RWPE2 (cell line): Measurements from ENCODE around the gene LHFPL2.

Experiments
- ATAC-seq: fragments of 200-7000 bp; cut with Tn5 transposase; 3 replicates; pipeline ENCODE4 v1.9.1; 2021; ENCODE audit warnings: low read depth
- DNase-seq: peaks from one replicate; pipeline ENCODE4 v3.0.0-alpha.2; 2020; ENCODE audit warnings: low spot score
- H3K27ac ChIP-seq: fragments of 450-650 bp; 2 replicates; pipeline ENCODE4 v1.5.1; 2017; ENCODE audit warnings: mild to moderate bottlenecking; ENCODE audit not compliant: poor library complexity, severe bottlenecking
- H3K27me3 ChIP-seq: fragments of 250-450 bp; sonication (Bioruptor Pico); 2 replicates; pipeline ENCODE4 v1.5.1; 2021; ENCODE audit warnings: mild to moderate bottlenecking, moderate library complexity; ENCODE audit not compliant: insufficient read depth, poor library complexity, severe bottlenecking
- H3K36me3 ChIP-seq: fragments of 250-450 bp; sonication (Bioruptor Pico); 2 replicates; pipeline ENCODE4 v1.5.1; 2020; ENCODE audit warnings: low read depth, mild to moderate bottlenecking, moderate library complexity
- H3K4me1 ChIP-seq: fragments of 250-450 bp; sonication (Bioruptor Pico); 2 replicates; pipeline ENCODE4 v1.5.1; 2021; ENCODE audit warnings: mild to moderate bottlenecking, moderate library complexity; ENCODE audit not compliant: insufficient read depth, poor library complexity, severe bottlenecking
- H3K4me3 ChIP-seq: fragments of 250-450 bp; sonication (Bioruptor Pico); 2 replicates; pipeline ENCODE4 v1.5.1; 2021; ENCODE audit warnings: mild to moderate bottlenecking, moderate library complexity; ENCODE audit not compliant: severe bottlenecking
- H3K9me3 ChIP-seq: fragments of 250-450 bp; sonication (Bioruptor Pico); 2 replicates; pipeline ENCODE4 v1.5.1; 2021; ENCODE audit warnings: mild to moderate bottlenecking, moderate library complexity; ENCODE audit not compliant: severe bottlenecking
- CTCF ChIP-seq: fragments of 450-650 bp; IDR thresholded peaks from one replicate; pipeline ENCODE4 v1.5.1; 2017; ENCODE audit warnings: mild to moderate bottlenecking, moderate library complexity; ENCODE audit not compliant: poor library complexity, severe bottlenecking

The LHFPL2 gene

GRCh38 chr5:78659714-78660113 is 11.1 kb upstream of the LHFPL2 start:
- no peak for ATAC-seq

GRCh38 chr5:78659114-78659513 is 10.5 kb upstream of the LHFPL2 start:
- Histone ChIP-seq H3K36me3 (no peaks in the 10 kb centered on the region), H3K27ac (no peak overlapping the region), H3K4me3 (no peak overlapping the region), H3K9me3 (no peaks in the 10 kb centered on the region), H3K4me1 (no peaks in the 10 kb centered on the region), H3K27me3 (no peaks in the 10 kb centered on the region)
- DNase-seq (no peak), ATAC-seq (no peak)
- TF ChIP-seq CTCF, result no peak

More at GRCh38 chr5:78659714-78660113, 11.1 kb upstream of the LHFPL2 start:
- no peak for TF ChIP-seq CTCF
- Histone ChIP-seq H3K4me1 (no peaks in the 10 kb centered on the region), H3K36me3 (no peaks in the 10 kb centered on the region), H3K4me3 (no peak overlapping the region), H3K27ac (no peak overlapping the region), H3K9me3 (no peaks in the 10 kb centered on the region), H3K27me3 (no peaks in the 10 kb centered on the region)
- DNase-seq, result no peak

GRCh38 chr5:78657201-78657600 is 8.6 kb upstream of the LHFPL2 start:
- H3K4me1 ChIP-seq, result no peaks in the 10 kb centered on the region
- H3K27me3 ChIP-seq, result no peaks in the 10 kb centered on the region
- DNase-seq (no peak), ATAC-seq (no peak)
- no peak overlapping the region for H3K4me3 ChIP-seq
- H3K36me3 ChIP-seq, result no peaks in the 10 kb centered on the region
- no peaks in the 10 kb centered on the region for H3K9me3 ChIP-seq
- no peak overlapping the region for H3K27ac ChIP-seq
- no peak for TF ChIP-seq CTCF

- TF ChIP-seq CTCF, result no peak
- no peak for ATAC-seq
- H3K4me3 ChIP-seq, result no peak overlapping the region
- H3K9me3 ChIP-seq, result no peaks in the 10 kb centered on the region
- DNase-seq, result no peak
- H3K27ac ChIP-seq, result no peak overlapping the region
- H3K36me3 ChIP-seq, result no peaks in the 10 kb centered on the region
- no peaks in the 10 kb centered on the region for H3K4me1 ChIP-seq
- H3K27me3 ChIP-seq, result no peaks in the 10 kb centered on the region
Observed at GRCh38 chr5:78655746-78656290, 7.2 kb upstream of the LHFPL2 start.

GRCh38 chr5:78654386-78654785 is 5.8 kb upstream of the LHFPL2 start:
- no peak for ATAC-seq

More at GRCh38 chr5:78654386-78654785, 5.8 kb upstream of the LHFPL2 start:
- Histone ChIP-seq H3K27ac (no peak overlapping the region), H3K9me3 (no peaks in the 10 kb centered on the region), H3K4me1 (no peaks in the 10 kb centered on the region), H3K27me3 (no peaks in the 10 kb centered on the region), H3K36me3 (no peaks in the 10 kb centered on the region), H3K4me3 (no peak overlapping the region)
- DNase-seq, result no peak
- no peak for TF ChIP-seq CTCF
